Measurements from ENCODE around the gene CPA3. TPM values are rescaled to one million over a fixed set of nuclear protein-coding genes. Genes with fewer than 3 reads are reported as not detected.

Gene CPA3
- total RNA-seq, 1 experiment from 2014 or later = not detected

- DNase-seq = no peak
Measured at GRCh38 chr3:148852271-148852992, 12.7 kb upstream of the CPA3 start.

GRCh38 chr3:148853076-148853475 lies 12.0 kb upstream of the CPA3 start:
- no peak for DNase-seq
- no peak overlapping the region for H2AFZ ChIP-seq (ENCODE audit: low read length)
- no peaks in the 10 kb centered on the region for H3K79me2 ChIP-seq (ENCODE audit: low read length)

More at GRCh38 chr3:148852271-148852992, 12.7 kb upstream of the CPA3 start:
- no peak overlapping the region for H3K4me2 ChIP-seq (ENCODE audit: low read depth, low read length, poor library complexity, severe bottlenecking)
- no peaks in the 10 kb centered on the region for H3K4me1 ChIP-seq (ENCODE audit: low read length)
- H3K36me3 ChIP-seq (ENCODE audit: insufficient read depth, low read length) = no peaks in the 10 kb centered on the region
- no peaks in the 10 kb centered on the region for H3K9me2 ChIP-seq (replicated peaks; ENCODE audit: insufficient read depth, low read length)
- no peak overlapping the region for H3K4me3 ChIP-seq (ENCODE audit: low read length)
- no peak overlapping the region for H3K9ac ChIP-seq (ENCODE audit: low read length)
- H3K9me3 ChIP-seq (ENCODE audit: low read length) = no peaks in the 10 kb centered on the region
- no peaks in the 10 kb centered on the region for H3K79me2 ChIP-seq (ENCODE audit: low read length)
- no peak overlapping the region for H3K27ac ChIP-seq (ENCODE audit: low read length)
- H4K20me1 ChIP-seq (ENCODE audit: insufficient read depth, low read depth, low read length) = no peaks in the 10 kb centered on the region
- H3K27me3 ChIP-seq (ENCODE audit: low read length) = no peaks in the 10 kb centered on the region
- H2AFZ ChIP-seq (ENCODE audit: low read length) = no peak overlapping the region

DNA sequence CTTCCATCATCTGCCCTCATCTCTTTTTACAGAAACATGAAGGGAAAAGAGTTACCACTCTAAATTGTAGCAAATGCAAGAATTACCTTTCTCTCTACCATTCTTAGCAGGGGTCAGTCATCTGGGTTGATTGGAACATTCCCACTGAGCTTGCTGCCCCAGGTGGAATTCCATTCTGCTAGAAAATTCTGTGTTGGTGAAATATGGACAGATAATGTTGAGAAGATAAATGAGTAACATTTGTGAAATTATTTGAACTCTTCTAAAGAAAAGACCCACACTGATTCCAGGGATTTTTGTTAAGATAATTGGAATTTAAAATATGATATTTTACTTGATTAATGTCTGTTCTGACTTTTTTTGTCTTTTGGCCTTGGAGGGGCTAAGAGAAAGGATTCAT lies 11.0 kb upstream of the CPA3 start:
- Histone ChIP-seq H3K27me3 (ENCODE audit: low read length) (no peaks in the 10 kb centered on the region), H4K20me1 (ENCODE audit: insufficient read depth, low read depth, low read length) (no peaks in the 10 kb centered on the region), H2AFZ (ENCODE audit: low read length) (no peak overlapping the region), H3K4me3 (ENCODE audit: low read length) (no peak overlapping the region), H3K4me2 (ENCODE audit: low read depth, low read length, poor library complexity, severe bottlenecking) (no peak overlapping the region), H3K27ac (ENCODE audit: low read length) (no peak overlapping the region), H3K9me2 (replicated peaks; ENCODE audit: insufficient read depth, low read length) (no peaks in the 10 kb centered on the region), H3K79me2 (ENCODE audit: low read length) (no peaks in the 10 kb centered on the region), H3K9me3 (ENCODE audit: low read length) (no peaks in the 10 kb centered on the region), H3K36me3 (ENCODE audit: insufficient read depth, low read length) (no peaks in the 10 kb centered on the region), H3K4me1 (ENCODE audit: low read length) (no peaks in the 10 kb centered on the region), H3K9ac (ENCODE audit: low read length) (no peak overlapping the region)
- no peak for DNase-seq

More at GRCh38 chr3:148853076-148853475, 12.0 kb upstream of the CPA3 start:
- Histone ChIP-seq H4K20me1 (ENCODE audit: insufficient read depth, low read depth, low read length) (no peaks in the 10 kb centered on the region), H3K9me3 (ENCODE audit: low read length) (no peaks in the 10 kb centered on the region), H3K27ac (ENCODE audit: low read length) (no peak overlapping the region), H3K4me2 (ENCODE audit: low read depth, low read length, poor library complexity, severe bottlenecking) (no peak overlapping the region), H3K4me1 (ENCODE audit: low read length) (no peaks in the 10 kb centered on the region), H3K36me3 (ENCODE audit: insufficient read depth, low read length) (no peaks in the 10 kb centered on the region), H3K9me2 (replicated peaks; ENCODE audit: insufficient read depth, low read length) (no peaks in the 10 kb centered on the region), H3K4me3 (ENCODE audit: low read length) (no peak overlapping the region), H3K9ac (ENCODE audit: low read length) (no peak overlapping the region), H3K27me3 (ENCODE audit: low read length) (no peaks in the 10 kb centered on the region)

DNA sequence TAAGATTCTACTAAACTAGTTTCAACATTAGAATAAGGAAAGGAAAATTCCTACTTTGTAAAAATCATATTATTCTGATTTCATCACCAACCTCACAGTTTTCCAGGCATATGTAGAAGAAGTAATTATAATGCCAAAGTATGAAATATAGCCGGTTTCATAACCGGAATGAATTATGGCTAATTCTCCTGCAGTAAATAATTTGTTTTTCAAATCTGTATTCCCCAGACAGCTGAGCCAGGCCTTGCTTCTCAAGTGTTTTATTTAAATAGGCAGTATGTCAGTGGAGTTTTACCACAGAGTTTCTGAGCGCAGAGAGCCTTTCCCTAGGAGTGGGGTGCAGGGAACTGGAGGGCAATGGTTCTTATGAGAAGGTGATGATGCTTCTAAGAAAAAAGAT lies 8.7 kb upstream of the CPA3 start:
- Histone ChIP-seq H3K36me3 (ENCODE audit: insufficient read depth, low read length) (no peaks in the 10 kb centered on the region), H3K9me3 (ENCODE audit: low read length) (no peaks in the 10 kb centered on the region), H4K20me1 (ENCODE audit: insufficient read depth, low read depth, low read length) (no peaks in the 10 kb centered on the region), H3K4me2 (ENCODE audit: low read depth, low read length, poor library complexity, severe bottlenecking) (no peak overlapping the region), H3K79me2 (ENCODE audit: low read length) (no peaks in the 10 kb centered on the region), H3K27me3 (ENCODE audit: low read length) (no peaks in the 10 kb centered on the region), H3K27ac (ENCODE audit: low read length) (no peak overlapping the region), H3K4me3 (ENCODE audit: low read length) (no peak overlapping the region), H2AFZ (ENCODE audit: low read length) (no peak overlapping the region), H3K9me2 (replicated peaks; ENCODE audit: insufficient read depth, low read length) (no peaks in the 10 kb centered on the region), H3K9ac (ENCODE audit: low read length) (no peak overlapping the region), H3K4me1 (ENCODE audit: low read length) (no peaks in the 10 kb centered on the region)
- no peak for DNase-seq

DNA sequence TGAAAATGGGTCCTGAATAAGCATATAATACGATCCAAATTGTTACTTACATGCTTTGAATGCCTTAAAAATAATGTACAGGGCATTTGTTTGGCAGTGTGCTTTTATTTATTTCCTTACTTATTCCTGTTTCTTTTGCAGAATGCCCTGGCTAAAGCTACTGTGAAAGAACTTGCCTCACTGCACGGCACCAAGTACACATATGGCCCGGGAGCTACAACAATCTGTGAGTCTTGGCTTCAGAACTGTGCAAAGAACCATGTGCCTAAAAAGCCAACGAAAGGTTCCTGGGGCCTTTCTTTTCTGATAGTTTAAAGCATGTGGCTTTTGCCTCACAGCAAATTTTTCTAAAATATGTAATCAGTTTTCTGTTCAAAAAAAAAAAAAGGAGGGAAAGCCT lies 7.8 kb upstream of the CPA3 start:
- no peak overlapping the region for H3K27ac ChIP-seq (ENCODE audit: low read length)
- H3K9me2 ChIP-seq (replicated peaks; ENCODE audit: insufficient read depth, low read length) = no peaks in the 10 kb centered on the region
- no peak overlapping the region for H3K4me3 ChIP-seq (ENCODE audit: low read length)
- H2AFZ ChIP-seq (ENCODE audit: low read length) = no peak overlapping the region
- no peaks in the 10 kb centered on the region for H3K4me1 ChIP-seq (ENCODE audit: low read length)
- H3K9me3 ChIP-seq (ENCODE audit: low read length) = no peaks in the 10 kb centered on the region
- no peak overlapping the region for H3K4me2 ChIP-seq (ENCODE audit: low read depth, low read length, poor library complexity, severe bottlenecking)
- H3K9ac ChIP-seq (ENCODE audit: low read length) = no peak overlapping the region
- H3K79me2 ChIP-seq (ENCODE audit: low read length) = no peaks in the 10 kb centered on the region
- no peak for DNase-seq
- no peaks in the 10 kb centered on the region for H4K20me1 ChIP-seq (ENCODE audit: insufficient read depth, low read depth, low read length)
- H3K27me3 ChIP-seq (ENCODE audit: low read length) = no peaks in the 10 kb centered on the region
- H3K36me3 ChIP-seq (ENCODE audit: insufficient read depth, low read length) = no peaks in the 10 kb centered on the region

- Histone ChIP-seq H3K27ac (ENCODE audit: low read length) (no peak overlapping the region), H3K79me2 (ENCODE audit: low read length) (no peaks in the 10 kb centered on the region), H3K9me2 (replicated peaks; ENCODE audit: insufficient read depth, low read length) (no peaks in the 10 kb centered on the region), H4K20me1 (ENCODE audit: insufficient read depth, low read depth, low read length) (no peaks in the 10 kb centered on the region), H3K9me3 (ENCODE audit: low read length) (no peaks in the 10 kb centered on the region), H3K4me2 (ENCODE audit: low read depth, low read length, poor library complexity, severe bottlenecking) (no peak overlapping the region), H3K36me3 (ENCODE audit: insufficient read depth, low read length) (no peaks in the 10 kb centered on the region), H3K9ac (ENCODE audit: low read length) (no peak overlapping the region), H2AFZ (ENCODE audit: low read length) (no peak overlapping the region), H3K4me1 (ENCODE audit: low read length) (no peaks in the 10 kb centered on the region), H3K4me3 (ENCODE audit: low read length) (no peak overlapping the region), H3K27me3 (ENCODE audit: low read length) (no peaks in the 10 kb centered on the region)
- DNase-seq = peak; percentile 75
Measured at GRCh38 chr3:148861277-148861869, 3.7 kb upstream of the CPA3 start.

DNA sequence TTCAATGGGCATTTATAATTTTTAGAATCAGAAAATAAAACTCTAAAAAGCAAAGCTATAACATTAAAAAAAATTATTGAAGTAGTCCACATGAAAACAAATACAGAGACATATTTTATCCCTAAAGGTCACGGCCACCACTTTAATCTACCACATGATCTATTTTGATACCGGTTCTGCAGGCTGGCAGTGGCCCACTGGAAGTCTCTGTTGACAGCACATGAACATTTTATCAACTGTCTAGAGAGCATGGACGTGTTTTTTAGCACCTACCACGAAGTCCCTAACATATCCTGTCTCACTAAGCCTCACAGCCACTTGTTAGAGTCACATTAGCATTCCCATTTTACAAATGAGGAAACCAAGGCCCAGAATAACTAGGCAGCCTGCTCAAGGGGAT lies 1.8 kb upstream of the CPA3 start:
- H3K4me2 ChIP-seq (ENCODE audit: low read depth, low read length, poor library complexity, severe bottlenecking) = no peak overlapping the region
- no peaks in the 10 kb centered on the region for H3K4me1 ChIP-seq (ENCODE audit: low read length)
- H3K36me3 ChIP-seq (ENCODE audit: insufficient read depth, low read length) = no peaks in the 10 kb centered on the region
- H3K27me3 ChIP-seq (ENCODE audit: low read length) = no peaks in the 10 kb centered on the region
- H3K9ac ChIP-seq (ENCODE audit: low read length) = no peak overlapping the region
- H3K79me2 ChIP-seq (ENCODE audit: low read length) = no peaks in the 10 kb centered on the region
- H3K4me3 ChIP-seq (ENCODE audit: low read length) = no peak overlapping the region
- H2AFZ ChIP-seq (ENCODE audit: low read length) = no peak overlapping the region
- H3K9me2 ChIP-seq (replicated peaks; ENCODE audit: insufficient read depth, low read length) = no peaks in the 10 kb centered on the region
- H3K27ac ChIP-seq (ENCODE audit: low read length) = no peak overlapping the region
- H3K9me3 ChIP-seq (ENCODE audit: low read length) = no peaks in the 10 kb centered on the region
- DNase-seq = no peak
- H4K20me1 ChIP-seq (ENCODE audit: insufficient read depth, low read depth, low read length) = no peaks in the 10 kb centered on the region

DNA sequence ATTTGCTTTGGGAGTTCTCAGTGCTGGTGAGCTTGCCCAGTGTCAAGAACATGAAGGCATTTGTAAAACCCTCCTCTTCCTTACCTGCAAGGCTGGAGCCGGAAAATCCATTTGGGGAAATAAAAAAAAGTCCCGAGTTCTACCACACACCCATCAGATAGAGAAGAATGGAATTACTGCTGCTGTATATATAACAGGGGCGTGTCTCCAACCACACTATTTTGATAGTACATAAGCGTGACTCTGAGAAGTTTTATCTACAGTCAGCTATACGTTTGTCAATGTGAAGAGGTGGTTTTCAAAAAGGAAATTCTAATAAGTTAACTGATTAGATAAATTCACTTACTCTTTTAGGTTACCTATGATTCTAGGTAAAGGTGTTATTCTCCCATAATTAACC lies 1.3 kb upstream of the CPA3 start:
- Histone ChIP-seq H3K4me1 (ENCODE audit: low read length) (no peaks in the 10 kb centered on the region), H3K9me3 (ENCODE audit: low read length) (no peaks in the 10 kb centered on the region), H3K4me2 (ENCODE audit: low read depth, low read length, poor library complexity, severe bottlenecking) (no peak overlapping the region), H3K27me3 (ENCODE audit: low read length) (no peaks in the 10 kb centered on the region), H2AFZ (ENCODE audit: low read length) (no peak overlapping the region), H3K79me2 (ENCODE audit: low read length) (no peaks in the 10 kb centered on the region), H3K9me2 (replicated peaks; ENCODE audit: insufficient read depth, low read length) (no peaks in the 10 kb centered on the region), H4K20me1 (ENCODE audit: insufficient read depth, low read depth, low read length) (no peaks in the 10 kb centered on the region), H3K9ac (ENCODE audit: low read length) (no peak overlapping the region), H3K4me3 (ENCODE audit: low read length) (no peak overlapping the region), H3K36me3 (ENCODE audit: insufficient read depth, low read length) (no peaks in the 10 kb centered on the region), H3K27ac (ENCODE audit: low read length) (no peak overlapping the region)
- no peak for DNase-seq

Measured in Karpas-422 (cell line).